ENCODE results near the gene FUT1. TPM values are rescaled to one million over a fixed set of nuclear protein-coding genes. Genes with fewer than 3 reads are reported as not detected.
"Not testable (repeated sequence)": the region's sequence is repeated elsewhere in the genome, so short reads cannot be mapped to it uniquely, and the experiment has no call there.

FUT1 gene
- total RNA-seq: under 1 TPM; 0.14 to 0.22 TPM

DNA sequence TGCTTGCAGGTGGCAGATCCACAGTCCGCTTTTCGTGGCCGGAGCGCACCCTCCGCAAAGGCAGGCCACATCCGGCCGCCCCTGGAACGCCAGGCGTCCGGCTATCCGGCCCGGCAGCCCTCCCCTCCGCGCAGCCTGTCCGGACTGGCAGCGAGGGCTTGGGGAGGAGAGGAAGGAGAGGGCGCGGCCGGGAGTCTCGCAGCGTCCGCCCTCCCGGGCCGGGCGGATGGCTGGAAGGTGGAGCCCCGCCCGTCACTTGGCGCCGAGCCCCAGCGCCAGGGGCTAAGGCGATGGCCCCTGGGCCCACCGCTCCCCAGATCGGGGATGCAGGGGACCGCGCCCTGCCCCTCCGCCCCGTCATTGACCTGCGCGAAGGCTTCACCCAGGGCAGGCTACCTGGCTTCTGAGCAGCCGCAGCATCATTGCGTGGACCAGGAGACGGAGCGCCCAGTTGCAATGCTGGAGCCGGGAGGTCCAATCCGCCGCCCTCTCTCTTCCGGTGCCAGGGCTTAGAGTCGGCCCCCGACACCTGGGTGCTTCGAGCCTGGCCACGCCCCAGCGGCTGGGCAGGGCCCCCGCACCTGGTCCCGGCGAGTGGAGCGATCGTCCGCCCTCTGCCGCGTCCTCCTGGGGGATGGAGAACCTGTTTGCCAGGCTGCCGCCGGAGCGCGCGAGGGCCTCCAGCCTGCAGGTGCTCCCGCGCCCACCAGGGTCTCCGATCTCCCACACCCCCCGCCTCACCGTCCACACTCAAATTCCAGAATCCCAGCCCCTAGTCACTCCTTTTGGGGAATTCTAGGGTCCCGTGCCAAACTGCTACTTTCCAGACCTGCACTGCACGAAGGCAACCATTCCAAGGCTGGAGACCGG, at the start of gene FUT1:
Gene FUT1 (minus strand): TSS at position 146 of the 870 bp plus-strand sequence. CDS start 1,360 bp downstream, outside the sequence.
- peak within 1 kb of the TSS; percentile 77 for H3K4me3 Mint-ChIP-seq
- peaks cover 15% of the 10 kb centered on the region for H3K4me1 Mint-ChIP-seq
- H3K27ac Mint-ChIP-seq: no peak within 1 kb of the TSS
- ATAC-seq (ENCODE audit: low read depth) (peak; percentile 72), DNase-seq (peak; percentile 62)
- H3K9me3 Mint-ChIP-seq: no peaks in the 10 kb centered on the region
- POLR2A ChIA-PET: no interaction called here
- no peaks in the 10 kb centered on the region for H3K36me3 Mint-ChIP-seq
- peaks cover 35% of the 10 kb centered on the region for H3K27me3 Mint-ChIP-seq

DNA sequence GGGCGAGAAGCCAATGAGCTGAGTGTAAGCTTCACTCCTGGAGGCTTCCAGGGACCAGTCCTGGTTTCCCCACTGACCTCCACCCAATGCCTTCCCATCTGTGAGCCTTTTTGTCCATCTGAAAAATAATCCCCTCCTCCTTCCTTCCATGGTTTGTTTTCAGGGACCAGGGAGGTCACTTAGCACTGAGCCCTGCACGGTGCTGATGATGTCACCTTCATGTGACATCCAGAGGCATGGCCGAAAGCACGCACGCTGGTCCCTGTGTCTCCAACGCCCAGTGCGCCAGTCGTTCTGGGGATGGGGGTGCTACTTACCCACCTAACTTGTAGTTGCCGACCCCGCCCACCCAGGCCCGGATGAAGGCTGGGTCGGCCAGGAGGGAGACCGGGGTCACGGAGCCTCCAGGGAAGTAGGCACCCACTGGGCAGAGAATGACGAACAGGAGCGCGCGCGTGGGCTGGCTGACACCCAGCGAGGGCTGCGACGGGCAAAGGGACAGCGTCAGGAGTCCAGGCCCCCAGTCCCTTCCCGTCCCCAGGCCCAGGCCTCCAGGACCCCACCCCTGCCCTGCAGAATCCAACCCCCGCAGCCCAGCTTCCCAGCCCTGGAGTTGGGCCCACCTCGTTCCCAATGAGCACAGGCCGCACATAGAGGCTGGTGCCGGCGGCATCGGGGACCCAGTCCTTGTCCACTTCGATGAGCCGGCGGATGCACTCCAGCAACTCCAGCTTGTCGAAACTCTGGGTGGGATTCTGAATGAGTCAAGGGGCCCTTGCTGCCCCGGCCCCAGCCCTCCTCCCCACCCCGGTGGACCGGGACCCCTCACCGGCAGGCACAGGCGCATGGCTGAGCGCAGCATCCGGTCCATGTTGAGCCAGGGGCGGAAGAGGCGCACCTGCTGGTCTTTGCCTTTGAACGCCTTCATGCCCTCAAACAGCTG, 47.2 kb upstream of the FUT1 start:
- Mint-ChIP-seq H3K27me3 (no peaks in the 10 kb centered on the region), H3K4me1 (peaks cover 1% of the 10 kb centered on the region), H3K36me3 (peaks cover 2% of the 10 kb centered on the region), H3K4me3 (no peak overlapping the region), H3K9me3 (no peaks in the 10 kb centered on the region), H3K27ac (peak overlapping the region; percentile 49)
- DNase-seq (no peak), ATAC-seq (ENCODE audit: low read depth) (no peak)
- POLR2A ChIA-PET: interaction anchor here (0.6 kb wide), 2 partner anchors 10 to 145 kb away, joined by 3 to 4 read pairs; no protein-coding TSS in a partner anchor

- no peak overlapping the region for H3K4me3 Mint-ChIP-seq
- POLR2A ChIA-PET: interaction anchor here (0.6 to 0.7 kb wide), 2 partner anchors 11 to 292 kb away, joined by 3 read pairs; no protein-coding TSS in a partner anchor
- H3K36me3 Mint-ChIP-seq: peaks cover 2% of the 10 kb centered on the region
- H3K27ac Mint-ChIP-seq: no peak overlapping the region
- no peaks in the 10 kb centered on the region for H3K27me3 Mint-ChIP-seq
- H3K9me3 Mint-ChIP-seq: no peaks in the 10 kb centered on the region
- no peak for ATAC-seq (ENCODE audit: low read depth)
- H3K4me1 Mint-ChIP-seq: peaks cover 1% of the 10 kb centered on the region
- no peak for DNase-seq
These were observed 46.5 kb upstream of the FUT1 start for GRCh38 chr19:48798937-48799336.

DNA sequence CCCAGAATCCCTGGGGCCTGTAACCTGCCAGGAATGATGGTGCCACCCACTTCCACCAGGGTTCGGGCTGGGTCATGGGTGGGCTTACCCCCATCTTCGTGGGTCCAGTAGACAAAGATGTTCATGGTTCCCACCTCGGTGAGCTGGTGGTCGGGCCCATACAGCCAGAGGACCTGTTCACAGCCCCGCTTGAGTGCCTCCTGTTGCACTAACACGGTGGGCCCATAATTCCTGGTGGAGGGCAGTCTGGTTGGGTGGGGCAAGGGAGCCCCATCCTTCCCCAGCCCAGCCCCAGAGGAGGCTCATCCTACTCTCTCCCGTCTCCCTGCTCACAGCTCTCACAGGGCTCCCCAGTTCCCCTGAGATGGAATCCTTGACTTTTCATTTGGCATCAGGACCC, 44.7 kb upstream of the FUT1 start:
- Mint-ChIP-seq H3K27me3 (no peaks in the 10 kb centered on the region), H3K36me3 (peaks cover 2% of the 10 kb centered on the region), H3K4me1 (peaks cover 1% of the 10 kb centered on the region), H3K9me3 (no peaks in the 10 kb centered on the region), H3K4me3 (no peak overlapping the region), H3K27ac (no peak overlapping the region)
- POLR2A ChIA-PET: interaction anchor here (0.6 kb wide), 1 partner anchor 11 kb away, joined by 3 read pairs; no protein-coding TSS in a partner anchor
- ATAC-seq (ENCODE audit: low read depth): no peak
- DNase-seq: no peak

DNA sequence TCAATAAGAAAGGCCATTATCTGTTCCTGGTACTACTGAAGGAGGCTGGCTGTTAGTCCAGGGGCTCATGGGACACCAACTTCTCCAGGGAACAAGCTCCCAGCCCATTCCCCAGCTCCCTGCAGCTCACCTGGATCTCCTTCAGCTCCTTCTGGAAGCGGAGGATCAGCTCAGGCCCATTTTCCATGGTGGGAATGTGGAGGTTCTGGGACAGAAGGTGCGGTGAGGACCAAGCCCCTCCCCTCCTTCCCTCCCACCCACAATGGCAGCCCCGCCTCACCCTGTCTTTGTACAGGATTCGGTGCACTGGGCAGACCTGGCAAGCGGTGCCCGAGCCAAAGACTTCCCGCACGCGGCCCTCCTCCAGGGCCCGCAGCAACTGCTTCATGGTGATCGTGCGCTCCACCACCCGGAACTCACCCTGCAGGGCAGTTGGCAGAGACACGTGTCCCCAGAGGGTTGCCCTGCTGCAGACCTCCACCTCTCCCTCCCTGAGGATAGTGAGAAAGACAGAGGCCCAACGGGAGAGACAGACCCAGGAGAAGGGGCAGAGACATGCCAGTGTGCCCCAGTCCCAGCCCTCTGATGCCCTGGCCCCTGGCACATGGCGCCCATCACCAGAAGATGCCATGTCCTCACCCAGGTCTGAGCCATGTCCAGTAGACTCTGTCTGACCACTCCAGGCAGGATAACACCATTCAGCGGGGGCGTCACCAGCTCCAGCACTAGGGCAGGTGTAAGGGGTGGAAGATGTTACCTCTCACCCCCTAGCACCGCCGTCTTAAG, 44.0 kb upstream of the FUT1 start:
- H3K36me3 Mint-ChIP-seq: peaks cover 2% of the 10 kb centered on the region
- peaks cover 1% of the 10 kb centered on the region for H3K4me1 Mint-ChIP-seq
- H3K27ac Mint-ChIP-seq: no peak overlapping the region
- H3K4me3 Mint-ChIP-seq: no peak overlapping the region
- ATAC-seq (ENCODE audit: low read depth) (no peak), DNase-seq (no peak)
- no peaks in the 10 kb centered on the region for H3K9me3 Mint-ChIP-seq
- POLR2A ChIA-PET: interaction anchor here (1.2 to 1.7 kb wide), 2 partner anchors 47 to 171 kb away, joined by 4 to 10 read pairs; no protein-coding TSS in a partner anchor
- no peaks in the 10 kb centered on the region for H3K27me3 Mint-ChIP-seq

DNA sequence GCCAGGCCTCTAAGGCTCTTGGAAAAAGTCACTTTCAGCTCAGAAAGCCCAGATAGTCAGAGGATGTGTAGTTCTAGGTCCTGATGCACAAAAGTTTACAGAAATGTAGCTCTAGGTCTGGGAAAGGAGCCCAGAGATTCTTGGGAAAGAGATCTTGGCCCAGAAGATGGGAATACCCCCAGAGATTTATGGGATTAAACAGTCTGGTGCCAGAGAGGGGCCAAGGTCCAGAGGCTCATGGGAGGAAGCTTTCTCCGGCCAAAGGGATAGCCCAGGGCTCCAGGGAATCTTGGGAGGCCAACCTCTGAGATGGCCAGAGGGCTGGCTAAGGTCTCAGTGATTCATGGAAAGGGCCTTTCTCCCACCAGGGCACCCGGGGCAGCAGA, 43.2 kb upstream of the FUT1 start:
- DNase-seq: no peak
- Mint-ChIP-seq H3K4me3 (peak overlapping the region; percentile 92), H3K9me3 (no peaks in the 10 kb centered on the region), H3K27ac (peak overlapping the region; percentile 82), H3K4me1 (peaks cover 1% of the 10 kb centered on the region), H3K27me3 (no peaks in the 10 kb centered on the region), H3K36me3 (peaks cover 2% of the 10 kb centered on the region)
- POLR2A ChIA-PET: interaction anchor here (0.5 to 1.7 kb wide), 8 partner anchors 37 to 175 kb away, joined by 3 to 10 read pairs (median 4); partner anchors contain the start of gene HSD17B14
- no peak for ATAC-seq (ENCODE audit: low read depth)

GRCh38 chr19:48795055-48795684, 42.7 kb upstream of the FUT1 start:
- peak overlapping the region; percentile 82 for H3K27ac Mint-ChIP-seq
- POLR2A ChIA-PET: interaction anchor here (0.7 to 1.7 kb wide), 7 partner anchors 38 to 176 kb away, joined by 3 to 10 read pairs (median 5); partner anchors contain the start of gene HSD17B14
- H3K9me3 Mint-ChIP-seq: no peaks in the 10 kb centered on the region

DNA sequence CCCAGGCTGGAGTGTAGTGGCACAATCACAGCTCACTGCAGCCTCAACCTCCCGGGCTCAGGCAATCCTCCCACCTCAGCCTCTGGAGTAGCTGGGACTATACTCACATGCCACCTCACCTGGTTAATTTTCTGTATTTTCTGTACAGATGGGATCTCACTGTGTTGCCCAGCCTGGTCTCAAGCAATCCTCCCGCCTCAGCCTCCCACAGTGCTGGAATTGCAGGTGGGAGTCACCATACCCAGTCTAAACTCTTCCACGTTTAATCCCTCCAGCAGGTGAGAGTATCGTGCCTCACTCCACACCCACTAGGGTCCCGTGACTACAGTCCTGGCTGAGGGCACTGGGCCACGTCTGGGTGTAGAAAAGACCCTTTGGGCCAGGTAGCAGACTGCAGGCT, 41.9 kb upstream of the FUT1 start:
- peak overlapping the region; percentile 92 for H3K4me3 Mint-ChIP-seq
- H3K9me3 Mint-ChIP-seq: no peaks in the 10 kb centered on the region
- peaks cover 1% of the 10 kb centered on the region for H3K4me1 Mint-ChIP-seq
- H3K36me3 Mint-ChIP-seq: no peaks in the 10 kb centered on the region
- POLR2A ChIA-PET: interaction anchor here (1.5 kb wide), 1 partner anchor 39 kb away, joined by 5 read pairs; no protein-coding TSS in a partner anchor
- ATAC-seq (ENCODE audit: low read depth): no peak
- no peak for DNase-seq
- no peak overlapping the region for H3K27ac Mint-ChIP-seq
- H3K27me3 Mint-ChIP-seq: no peaks in the 10 kb centered on the region

More at GRCh38 chr19:48795055-48795684, 42.7 kb upstream of the FUT1 start:
- H3K4me3 Mint-ChIP-seq: peak overlapping the region; percentile 92
- H3K4me1 Mint-ChIP-seq: peaks cover 1% of the 10 kb centered on the region
- peaks cover under 1% of the 10 kb centered on the region for H3K36me3 Mint-ChIP-seq
- ATAC-seq (ENCODE audit: low read depth): peak; percentile 98
- no peaks in the 10 kb centered on the region for H3K27me3 Mint-ChIP-seq
- DNase-seq: peak; percentile 86

- Mint-ChIP-seq H3K4me1 (peaks cover 1% of the 10 kb centered on the region), H3K27me3 (no peaks in the 10 kb centered on the region), H3K4me3 (no peak overlapping the region), H3K9me3 (no peaks in the 10 kb centered on the region), H3K36me3 (no peaks in the 10 kb centered on the region), H3K27ac (no peak overlapping the region)
- ATAC-seq (ENCODE audit: low read depth): no peak
- POLR2A ChIA-PET: no interaction called here
- no peak for DNase-seq
These were observed 40.8 kb upstream of the FUT1 start for GRCh38 chr19:48793271-48793670.

GRCh38 chr19:48787331-48787730, 34.9 kb upstream of the FUT1 start:
- not testable (repeated sequence) for ATAC-seq (ENCODE audit: low read depth); H3K27me3 Mint-ChIP-seq; H3K9me3 Mint-ChIP-seq; H3K27ac Mint-ChIP-seq; H3K4me3 Mint-ChIP-seq; H3K36me3 Mint-ChIP-seq; DNase-seq; H3K4me1 Mint-ChIP-seq
- POLR2A ChIA-PET: interaction anchor here (1.8 kb wide), 1 partner anchor 55 kb away, joined by 9 read pairs; no protein-coding TSS in a partner anchor

GRCh38 chr19:48786422-48786821, 34.0 kb upstream of the FUT1 start:
- POLR2A ChIA-PET; H3K36me3 Mint-ChIP-seq; H3K27ac Mint-ChIP-seq; H3K4me3 Mint-ChIP-seq; DNase-seq; H3K9me3 Mint-ChIP-seq; H3K4me1 Mint-ChIP-seq; H3K27me3 Mint-ChIP-seq; ATAC-seq (ENCODE audit: low read depth): not testable (repeated sequence)

DNA sequence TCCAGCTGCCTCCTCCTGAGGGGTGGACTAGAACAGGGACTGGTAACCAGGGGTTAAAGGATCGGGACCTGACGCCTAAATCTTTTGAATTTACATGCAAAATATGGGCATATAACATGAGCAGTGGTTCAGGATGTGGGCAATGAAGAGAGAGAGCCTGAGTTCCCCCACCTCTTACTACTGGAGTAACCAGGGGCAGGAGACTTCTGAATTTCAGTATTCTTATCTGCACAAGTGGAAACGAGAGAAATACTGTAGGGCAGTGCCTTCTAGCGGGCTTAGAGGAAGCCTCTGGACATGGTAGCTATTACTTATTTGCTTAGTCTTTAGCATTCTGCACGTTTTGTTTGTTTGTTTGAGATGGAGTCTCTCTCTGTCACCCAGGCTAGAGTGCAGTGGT, 32.1 kb upstream of the FUT1 start:
- H3K4me1 Mint-ChIP-seq: peaks cover 8% of the 10 kb centered on the region
- POLR2A ChIA-PET: interaction anchor here (0.6 kb wide), 1 partner anchor 104 kb away, joined by 7 read pairs; no protein-coding TSS in a partner anchor
- H3K9me3 Mint-ChIP-seq: no peaks in the 10 kb centered on the region
- H3K36me3 Mint-ChIP-seq: no peaks in the 10 kb centered on the region
- H3K27ac Mint-ChIP-seq: no peak overlapping the region
- DNase-seq: no peak
- no peak for ATAC-seq (ENCODE audit: low read depth)
- H3K27me3 Mint-ChIP-seq: peaks cover 9% of the 10 kb centered on the region
- no peak overlapping the region for H3K4me3 Mint-ChIP-seq
